ENCODE results near the gene SCAMP1.

SCAMP1 gene

GRCh38 chr5:78508186-78508765 lies 147.9 kb downstream of the SCAMP1 start (continued):
- TF ChIP-seq ATF2 (tag by site-specific recombination; IDR thresholded peaks at IDR 0.05; ENCODE audit: low read depth) (no peak), ZNF341 (tag by site-specific recombination; IDR thresholded peaks at IDR 0.05; ENCODE audit: low read depth) (no peak), SP7 (tag by site-specific recombination; IDR thresholded peaks at IDR 0.05) (peak; percentile 64), KLF16 (tag by site-specific recombination; IDR thresholded peaks at IDR 0.05) (no peak), ZNF48 (tag by site-specific recombination; IDR thresholded peaks at IDR 0.05) (no peak), ZNF510 (tag by site-specific recombination; IDR thresholded peaks at IDR 0.05; ENCODE audit: insufficient replicate concordance) (no peak), ZFP37 (tag by site-specific recombination; IDR thresholded peaks at IDR 0.05) (no peak), ZNF37A (tag by site-specific recombination; IDR thresholded peaks at IDR 0.05) (no peak), ZNF670 (tag by site-specific recombination; IDR thresholded peaks at IDR 0.05; ENCODE audit: low read depth) (no peak), RBAK (tag by site-specific recombination; IDR thresholded peaks at IDR 0.05) (no peak), ZNF394 (tag by site-specific recombination; IDR thresholded peaks at IDR 0.05; ENCODE audit: borderline replicate concordance) (peak; percentile 39; the same call in 1 of the 2 replicates), ZNF114 (tag by site-specific recombination; IDR thresholded peaks at IDR 0.05) (no peak), ZNF184 (tag by site-specific recombination; IDR thresholded peaks at IDR 0.05) (peak; percentile 30; the same call in 1 of the 2 replicates), ZNF324 (tag by site-specific recombination; IDR thresholded peaks at IDR 0.05) (no peak), ZNF311 (tag by site-specific recombination; IDR thresholded peaks at IDR 0.05; ENCODE audit: borderline replicate concordance) (no peak), ZNF707 (tag by site-specific recombination; IDR thresholded peaks at IDR 0.05) (no peak), ZNF677 (tag by site-specific recombination; IDR thresholded peaks at IDR 0.05) (no peak), ZNF266 (tag by site-specific recombination; IDR thresholded peaks at IDR 0.05; ENCODE audit: low read depth) (no peak), ZNF571 (tag by site-specific recombination; IDR thresholded peaks at IDR 0.05) (no peak), HOXD13 (CRISPR knock-in tag; IDR thresholded peaks at IDR 0.05; ENCODE audit: borderline replicate concordance) (peak; percentile 16; the same call in 1 of the 2 replicates), ZNF518A (tag by site-specific recombination; conservative IDR thresholded peaks at IDR 0.05; ENCODE audit: low read depth) (peak; percentile 40), ZNF366 (tag by site-specific recombination; conservative IDR thresholded peaks at IDR 0.05) (peak; percentile 72), PBX3 (CRISPR knock-in tag; IDR thresholded peaks at IDR 0.05) (no peak), ZEB2 (tag by site-specific recombination; IDR thresholded peaks at IDR 0.05) (peak; percentile 89), EGR2 (tag by site-specific recombination; IDR thresholded peaks at IDR 0.05; ENCODE audit: low read depth) (no peak)
- TF ChIP-seq, protein P1, sequence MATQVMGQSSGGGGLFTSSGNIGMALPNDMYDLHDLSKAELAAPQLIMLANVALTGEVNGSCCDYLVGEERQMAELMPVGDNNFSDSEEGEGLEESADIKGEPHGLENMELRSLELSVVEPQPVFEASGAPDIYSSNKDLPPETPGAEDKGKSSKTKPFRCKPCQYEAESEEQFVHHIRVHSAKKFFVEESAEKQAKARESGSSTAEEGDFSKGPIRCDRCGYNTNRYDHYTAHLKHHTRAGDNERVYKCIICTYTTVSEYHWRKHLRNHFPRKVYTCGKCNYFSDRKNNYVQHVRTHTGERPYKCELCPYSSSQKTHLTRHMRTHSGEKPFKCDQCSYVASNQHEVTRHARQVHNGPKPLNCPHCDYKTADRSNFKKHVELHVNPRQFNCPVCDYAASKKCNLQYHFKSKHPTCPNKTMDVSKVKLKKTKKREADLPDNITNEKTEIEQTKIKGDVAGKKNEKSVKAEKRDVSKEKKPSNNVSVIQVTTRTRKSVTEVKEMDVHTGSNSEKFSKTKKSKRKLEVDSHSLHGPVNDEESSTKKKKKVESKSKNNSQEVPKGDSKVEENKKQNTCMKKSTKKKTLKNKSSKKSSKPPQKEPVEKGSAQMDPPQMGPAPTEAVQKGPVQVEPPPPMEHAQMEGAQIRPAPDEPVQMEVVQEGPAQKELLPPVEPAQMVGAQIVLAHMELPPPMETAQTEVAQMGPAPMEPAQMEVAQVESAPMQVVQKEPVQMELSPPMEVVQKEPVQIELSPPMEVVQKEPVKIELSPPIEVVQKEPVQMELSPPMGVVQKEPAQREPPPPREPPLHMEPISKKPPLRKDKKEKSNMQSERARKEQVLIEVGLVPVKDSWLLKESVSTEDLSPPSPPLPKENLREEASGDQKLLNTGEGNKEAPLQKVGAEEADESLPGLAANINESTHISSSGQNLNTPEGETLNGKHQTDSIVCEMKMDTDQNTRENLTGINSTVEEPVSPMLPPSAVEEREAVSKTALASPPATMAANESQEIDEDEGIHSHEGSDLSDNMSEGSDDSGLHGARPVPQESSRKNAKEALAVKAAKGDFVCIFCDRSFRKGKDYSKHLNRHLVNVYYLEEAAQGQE (tag by site-specific recombination; IDR thresholded peaks at IDR 0.05) = no peak
- TF ChIP-seq, protein P2, sequence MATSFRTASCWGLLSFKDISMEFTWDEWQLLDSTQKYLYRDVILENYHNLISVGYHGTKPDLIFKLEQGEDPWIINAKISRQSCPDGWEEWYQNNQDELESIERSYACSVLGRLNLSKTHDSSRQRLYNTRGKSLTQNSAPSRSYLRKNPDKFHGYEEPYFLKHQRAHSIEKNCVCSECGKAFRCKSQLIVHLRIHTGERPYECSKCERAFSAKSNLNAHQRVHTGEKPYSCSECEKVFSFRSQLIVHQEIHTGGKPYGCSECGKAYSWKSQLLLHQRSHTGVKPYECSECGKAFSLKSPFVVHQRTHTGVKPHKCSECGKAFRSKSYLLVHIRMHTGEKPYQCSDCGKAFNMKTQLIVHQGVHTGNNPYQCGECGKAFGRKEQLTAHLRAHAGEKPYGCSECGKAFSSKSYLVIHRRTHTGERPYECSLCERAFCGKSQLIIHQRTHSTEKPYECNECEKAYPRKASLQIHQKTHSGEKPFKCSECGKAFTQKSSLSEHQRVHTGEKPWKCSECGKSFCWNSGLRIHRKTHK (tag by site-specific recombination; IDR thresholded peaks at IDR 0.05) = no peak
- TF ChIP-seq, protein P3, sequence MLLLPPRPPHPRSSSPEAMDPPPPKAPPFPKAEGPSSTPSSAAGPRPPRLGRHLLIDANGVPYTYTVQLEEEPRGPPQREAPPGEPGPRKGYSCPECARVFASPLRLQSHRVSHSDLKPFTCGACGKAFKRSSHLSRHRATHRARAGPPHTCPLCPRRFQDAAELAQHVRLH (tag by site-specific recombination; IDR thresholded peaks at IDR 0.05) = no peak
